ENCODE results near the gene GFOD2. TPM values are rescaled to one million over a fixed set of nuclear protein-coding genes. Genes with fewer than 3 reads are reported as not detected.

GFOD2 gene
- total and polyA plus RNA-seq, 11 donors = 6.5 to 15.4 (median 9.8) TPM

- no peaks in the 10 kb centered on the region for H3K27me3 ChIP-seq
- WGBS, 4 donors = 87 to 94% (median 90%) methylated on average over 9 of the region's 9 CpGs
- H3K4me1 ChIP-seq = no peaks in the 10 kb centered on the region
- intact Hi-C loops (cut with DNase I) = no loop called here
- DNase-seq (no peak), ATAC-seq (no peak)
- no peak for TF ChIP-seq POLR2A (IDR thresholded peaks at IDR 0.05)
- no peak for TF ChIP-seq CTCF (IDR thresholded peaks at IDR 0.05)
- no peaks in the 10 kb centered on the region for H3K9me3 ChIP-seq
- peaks cover 0 to 71% (median 39%) of the 10 kb centered on the region in 9 donors for H3K36me3 ChIP-seq
- no peak overlapping the region for H3K27ac ChIP-seq
- H3K4me3 ChIP-seq = no peak overlapping the region
These were observed 15.7 kb upstream of the GFOD2 start for GRCh38 chr16:67734731-67735201.

- H3K27ac ChIP-seq = no peak overlapping the region
- H3K4me3 ChIP-seq = no peak overlapping the region
- 86 to 93% (median 90%) methylated on average over 5 of the region's 5 CpGs for WGBS, 4 donors
- no peaks in the 10 kb centered on the region for H3K4me1 ChIP-seq
- H3K36me3 ChIP-seq = peaks cover 0 to 71% (median 42%) of the 10 kb centered on the region in 9 donors
- H3K27me3 ChIP-seq = no peaks in the 10 kb centered on the region
- ATAC-seq (no peak), DNase-seq (no peak)
- TF ChIP-seq POLR2A (IDR thresholded peaks at IDR 0.05) = no peak
- TF ChIP-seq CTCF (IDR thresholded peaks at IDR 0.05) = no peak
- H3K9me3 ChIP-seq = no peaks in the 10 kb centered on the region
- intact Hi-C loops (cut with DNase I) = no loop called here
These were observed 14.8 kb upstream of the GFOD2 start for GRCh38 chr16:67733734-67734470.

DNA sequence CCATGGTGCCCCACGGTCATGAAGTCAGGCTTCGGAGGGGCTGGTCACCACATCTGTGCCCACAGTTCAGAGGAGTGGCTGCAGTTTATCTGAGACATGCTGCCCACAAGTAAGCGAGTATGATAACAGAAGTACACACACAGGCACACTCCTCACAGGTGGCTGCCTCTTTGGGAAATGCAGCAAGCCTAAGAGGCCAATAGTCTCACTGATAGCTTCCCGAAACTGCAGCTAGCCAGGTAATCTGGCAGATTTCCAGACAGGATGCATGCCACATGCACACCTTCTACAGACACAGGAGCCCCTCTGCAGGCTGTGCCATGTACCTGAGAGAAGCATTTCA is 12.6 kb upstream of the GFOD2 start:
- intact Hi-C loops (cut with DNase I) = no loop called here

More for the DNA sequence above, 12.6 kb upstream of the GFOD2 start:
- Histone ChIP-seq H3K27me3 (no peaks in the 10 kb centered on the region), H3K36me3 (peaks cover 0 to 80% (median 63%) of the 10 kb centered on the region in 9 donors), H3K27ac (no peak overlapping the region), H3K4me1 (no peaks in the 10 kb centered on the region), H3K9me3 (no peaks in the 10 kb centered on the region), H3K4me3 (no peak overlapping the region)
- WGBS, 4 donors = 86 to 95% (median 90%) methylated on average over 4 of the region's 4 CpGs
- TF ChIP-seq POLR2A (IDR thresholded peaks at IDR 0.05) (no peak), CTCF (IDR thresholded peaks at IDR 0.05) (no peak)
- ATAC-seq = no peak
- DNase-seq = no peak

All from heart left ventricle (tissue), 16 donors.